ENCODE data around the gene ALDH1A2.

ALDH1A2 gene

DNA sequence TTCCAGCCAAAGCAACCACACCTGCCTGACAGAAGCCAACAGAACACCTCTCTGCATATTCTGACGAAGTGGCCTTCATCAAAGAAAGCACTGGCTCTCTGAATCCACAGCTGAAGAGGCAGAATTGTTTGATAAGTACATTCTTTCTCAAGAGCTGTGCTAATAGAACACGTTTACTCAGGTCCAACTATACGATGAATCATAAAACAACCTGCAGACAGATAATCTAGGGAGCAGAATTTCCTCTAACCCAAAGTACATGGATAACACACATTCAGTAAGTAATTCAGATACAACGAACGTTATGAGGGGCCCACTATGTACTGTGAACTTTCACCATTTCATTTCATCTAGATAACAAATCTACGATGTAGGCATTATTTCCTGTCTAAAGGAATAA, 25.4 kb downstream of the ALDH1A2 start:
- no peak for DNase-seq

GRCh38 chr15:58039079-58040035, 26.2 kb downstream of the ALDH1A2 start:
- H3K4me3 ChIP-seq (ENCODE audit: low read depth, low read length): no peak overlapping the region
- no peaks in the 10 kb centered on the region for H3K27me3 ChIP-seq (ENCODE audit: insufficient read depth, low read length)
- H3K9me3 ChIP-seq (ENCODE audit: insufficient read depth, low read depth, low read length): no peaks in the 10 kb centered on the region
- no peak overlapping the region for H3K4ac ChIP-seq (ENCODE audit: low read depth, low read length)
- no peak overlapping the region for H3K14ac ChIP-seq (ENCODE audit: low read length)
- no peak overlapping the region for H2AFZ ChIP-seq (ENCODE audit: insufficient read depth, low read length, poor library complexity)
- H4K91ac ChIP-seq (ENCODE audit: low read depth, low read length): no peak overlapping the region
- no CpG with 5 or more reads among the region's 6 CpGs for WGBS (ENCODE audit: extremely low coverage, insufficient coverage, insufficient read length)
- no peak overlapping the region for H3K18ac ChIP-seq (ENCODE audit: low read length)
- no peak overlapping the region for H2BK12ac ChIP-seq (ENCODE audit: low read length)
- DNase-seq: no peak
- no peaks in the 10 kb centered on the region for H3K4me1 ChIP-seq (ENCODE audit: control insufficient read depth in 1 of 2, insufficient read depth in 2 of 2, low read length in 2 of 2)
- H2BK120ac ChIP-seq (ENCODE audit: insufficient read depth, low read length, poor library complexity): no peak overlapping the region
- no peak overlapping the region for H3K9ac ChIP-seq (ENCODE audit: low read length)
- H3K27ac ChIP-seq (ENCODE audit: low read depth, low read length): no peak overlapping the region
- H4K8ac ChIP-seq (ENCODE audit: low read depth, low read length): no peak overlapping the region
- H3K4me2 ChIP-seq (ENCODE audit: low read length): no peak overlapping the region
- no peak overlapping the region for H2AK5ac ChIP-seq (ENCODE audit: low read length)
- no peaks in the 10 kb centered on the region for H3K79me1 ChIP-seq (ENCODE audit: low read length)
- no peak overlapping the region for H4K12ac ChIP-seq (ENCODE audit: low read depth, low read length)
- H3K79me2 ChIP-seq (ENCODE audit: control insufficient read depth, insufficient read depth, low read length, poor library complexity): no peaks in the 10 kb centered on the region
- no peak overlapping the region for H3K23ac ChIP-seq (ENCODE audit: low read length)
- no peaks in the 10 kb centered on the region for H3K36me3 ChIP-seq (ENCODE audit: control insufficient read depth in 1 of 2, insufficient read depth in 2 of 2, low read length in 2 of 2)
- H2BK5ac ChIP-seq (ENCODE audit: low read depth, low read length, poor library complexity): no peak overlapping the region

More for the DNA sequence above, 25.4 kb downstream of the ALDH1A2 start:
- Histone ChIP-seq H3K79me1 (ENCODE audit: low read length) (no peaks in the 10 kb centered on the region), H3K18ac (ENCODE audit: low read length) (no peak overlapping the region), H2AFZ (ENCODE audit: insufficient read depth, low read length, poor library complexity) (no peak overlapping the region), H2BK5ac (ENCODE audit: low read depth, low read length, poor library complexity) (no peak overlapping the region), H3K27ac (ENCODE audit: low read depth, low read length) (no peak overlapping the region), H3K14ac (ENCODE audit: low read length) (no peak overlapping the region), H4K12ac (ENCODE audit: low read depth, low read length) (no peak overlapping the region), H2BK12ac (ENCODE audit: low read length) (no peak overlapping the region), H4K91ac (ENCODE audit: low read depth, low read length) (no peak overlapping the region), H2AK5ac (ENCODE audit: low read length) (no peak overlapping the region), H3K4me1 (ENCODE audit: control insufficient read depth in 1 of 2, insufficient read depth in 2 of 2, low read length in 2 of 2) (no peaks in the 10 kb centered on the region), H3K36me3 (ENCODE audit: control insufficient read depth in 1 of 2, insufficient read depth in 2 of 2, low read length in 2 of 2) (no peaks in the 10 kb centered on the region), H3K9ac (ENCODE audit: low read length) (no peak overlapping the region), H4K8ac (ENCODE audit: low read depth, low read length) (no peak overlapping the region), H3K4me2 (ENCODE audit: low read length) (no peak overlapping the region), H2BK120ac (ENCODE audit: insufficient read depth, low read length, poor library complexity) (no peak overlapping the region), H3K9me3 (ENCODE audit: insufficient read depth, low read depth, low read length) (no peaks in the 10 kb centered on the region), H3K23ac (ENCODE audit: low read length) (no peak overlapping the region), H3K4ac (ENCODE audit: low read depth, low read length) (no peak overlapping the region), H3K27me3 (ENCODE audit: insufficient read depth, low read length) (no peaks in the 10 kb centered on the region), H3K4me3 (ENCODE audit: low read depth, low read length) (no peak overlapping the region), H3K79me2 (ENCODE audit: control insufficient read depth, insufficient read depth, low read length, poor library complexity) (no peaks in the 10 kb centered on the region)
- WGBS (ENCODE audit: extremely low coverage, insufficient coverage, insufficient read length): no CpG with 5 or more reads among the region's 6 CpGs

- H3K4me2 ChIP-seq (ENCODE audit: low read length): no peak overlapping the region
- H2BK120ac ChIP-seq (ENCODE audit: insufficient read depth, low read length, poor library complexity): no peak overlapping the region
- no CpG with 5 or more reads among the region's 2 CpGs for WGBS (ENCODE audit: extremely low coverage, insufficient coverage, insufficient read length)
- H4K91ac ChIP-seq (ENCODE audit: low read depth, low read length): no peak overlapping the region
- no peak overlapping the region for H3K18ac ChIP-seq (ENCODE audit: low read length)
- H2AK5ac ChIP-seq (ENCODE audit: low read length): no peak overlapping the region
- H3K4me1 ChIP-seq (ENCODE audit: control insufficient read depth in 1 of 2, insufficient read depth in 2 of 2, low read length in 2 of 2): no peaks in the 10 kb centered on the region
- H3K79me2 ChIP-seq (ENCODE audit: control insufficient read depth, insufficient read depth, low read length, poor library complexity): no peaks in the 10 kb centered on the region
- H3K4ac ChIP-seq (ENCODE audit: low read depth, low read length): no peak overlapping the region
- H3K9ac ChIP-seq (ENCODE audit: low read length): no peak overlapping the region
- no peaks in the 10 kb centered on the region for H3K36me3 ChIP-seq (ENCODE audit: control insufficient read depth in 1 of 2, insufficient read depth in 2 of 2, low read length in 2 of 2)
- H3K79me1 ChIP-seq (ENCODE audit: low read length): no peaks in the 10 kb centered on the region
- no peak overlapping the region for H4K12ac ChIP-seq (ENCODE audit: low read depth, low read length)
- no peak overlapping the region for H3K4me3 ChIP-seq (ENCODE audit: low read depth, low read length)
- H2BK12ac ChIP-seq (ENCODE audit: low read length): no peak overlapping the region
- no peak overlapping the region for H2AFZ ChIP-seq (ENCODE audit: insufficient read depth, low read length, poor library complexity)
- no peaks in the 10 kb centered on the region for H3K27me3 ChIP-seq (ENCODE audit: insufficient read depth, low read length)
- H3K9me3 ChIP-seq (ENCODE audit: insufficient read depth, low read depth, low read length): no peaks in the 10 kb centered on the region
- no peak overlapping the region for H4K8ac ChIP-seq (ENCODE audit: low read depth, low read length)
- H2BK5ac ChIP-seq (ENCODE audit: low read depth, low read length, poor library complexity): no peak overlapping the region
- DNase-seq: no peak
- H3K14ac ChIP-seq (ENCODE audit: low read length): no peak overlapping the region
- no peak overlapping the region for H3K27ac ChIP-seq (ENCODE audit: low read depth, low read length)
- no peak overlapping the region for H3K23ac ChIP-seq (ENCODE audit: low read length)
Measured at GRCh38 chr15:58038426-58039078, 27.0 kb downstream of the ALDH1A2 start.

DNA sequence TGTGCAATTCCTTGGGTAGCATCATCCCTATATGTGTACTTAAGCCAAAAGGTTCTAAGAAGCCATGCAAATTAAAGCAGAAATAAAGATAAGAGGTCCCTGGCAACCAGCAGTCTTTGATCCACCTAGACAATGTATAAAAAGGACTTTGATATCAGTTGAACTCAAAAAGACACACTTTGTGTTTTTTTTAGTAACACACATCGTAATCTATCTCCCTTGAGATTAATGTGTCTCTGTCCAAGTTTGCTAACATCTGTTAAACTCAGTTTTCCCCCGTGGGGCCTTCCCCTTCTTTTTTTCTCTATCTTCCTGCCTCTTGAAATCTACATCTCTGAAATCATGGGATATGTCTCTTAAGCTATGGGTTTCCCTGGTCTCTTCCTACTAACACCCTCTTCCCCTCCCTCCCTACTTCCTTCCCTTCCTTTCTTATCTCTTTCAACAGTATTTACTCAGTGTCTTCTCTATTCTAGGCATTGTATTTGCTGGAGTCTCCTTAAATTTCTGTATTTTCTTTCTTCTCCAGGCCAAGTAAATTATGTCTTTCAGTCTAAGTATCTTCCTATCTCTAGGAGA, 27.7 kb downstream of the ALDH1A2 start:
- DNase-seq: no peak
- no peak overlapping the region for H3K23ac ChIP-seq (ENCODE audit: low read length)
- no peak overlapping the region for H2BK5ac ChIP-seq (ENCODE audit: low read depth, low read length, poor library complexity)
- no peak overlapping the region for H3K4me3 ChIP-seq (ENCODE audit: low read depth, low read length)
- no peak overlapping the region for H3K9ac ChIP-seq (ENCODE audit: low read length)
- H3K9me3 ChIP-seq (ENCODE audit: insufficient read depth, low read depth, low read length): no peaks in the 10 kb centered on the region
- H3K14ac ChIP-seq (ENCODE audit: low read length): no peak overlapping the region
- H3K4me2 ChIP-seq (ENCODE audit: low read length): no peak overlapping the region
- no peak overlapping the region for H4K8ac ChIP-seq (ENCODE audit: low read depth, low read length)
- no peak overlapping the region for H3K18ac ChIP-seq (ENCODE audit: low read length)
- no peaks in the 10 kb centered on the region for H3K4me1 ChIP-seq (ENCODE audit: control insufficient read depth in 1 of 2, insufficient read depth in 2 of 2, low read length in 2 of 2)
- no peak overlapping the region for H2BK120ac ChIP-seq (ENCODE audit: insufficient read depth, low read length, poor library complexity)
- no peak overlapping the region for H4K12ac ChIP-seq (ENCODE audit: low read depth, low read length)
- no peaks in the 10 kb centered on the region for H3K36me3 ChIP-seq (ENCODE audit: control insufficient read depth in 1 of 2, insufficient read depth in 2 of 2, low read length in 2 of 2)
- no peak overlapping the region for H2AFZ ChIP-seq (ENCODE audit: insufficient read depth, low read length, poor library complexity)
- H3K79me2 ChIP-seq (ENCODE audit: control insufficient read depth, insufficient read depth, low read length, poor library complexity): no peaks in the 10 kb centered on the region
- no peaks in the 10 kb centered on the region for H3K79me1 ChIP-seq (ENCODE audit: low read length)
- H3K4ac ChIP-seq (ENCODE audit: low read depth, low read length): no peak overlapping the region
- no peaks in the 10 kb centered on the region for H3K27me3 ChIP-seq (ENCODE audit: insufficient read depth, low read length)
- H4K91ac ChIP-seq (ENCODE audit: low read depth, low read length): no peak overlapping the region
- no peak overlapping the region for H3K27ac ChIP-seq (ENCODE audit: low read depth, low read length)
- no peak overlapping the region for H2BK12ac ChIP-seq (ENCODE audit: low read length)
- no CpG with 5 or more reads among the region's 2 CpGs for WGBS (ENCODE audit: extremely low coverage, insufficient coverage, insufficient read length)
- H2AK5ac ChIP-seq (ENCODE audit: low read length): no peak overlapping the region
